HG03097 (cell line): ENCODE results near the gene DNAH6.

ENCODE experiments used
- ATAC-seq: cut with Tn5 transposase; IDR thresholded peaks from one replicate; pipeline ENCODE4 v1.9.1; 2021; ENCODE audit not compliant: unreplicated experiment, low FRiP score

DNAH6 gene

GRCh38 chr2:84678214-84678613, 161.9 kb downstream of the DNAH6 start:
- ATAC-seq, result no peak

- no peak for ATAC-seq
Observed at GRCh38 chr2:84686783-84687476, 170.6 kb downstream of the DNAH6 start.

GRCh38 chr2:84687498-84688149, 171.3 kb downstream of the DNAH6 start:
- no peak for ATAC-seq

- ATAC-seq, result no peak
Observed at GRCh38 chr2:84690225-84690624, 173.9 kb downstream of the DNAH6 start.

- ATAC-seq, result no peak
Observed at GRCh38 chr2:84694088-84694622, 177.9 kb downstream of the DNAH6 start.

GRCh38 chr2:84697895-84698294, 181.6 kb downstream of the DNAH6 start:
- no peak for ATAC-seq

GRCh38 chr2:84700006-84700405, 183.7 kb downstream of the DNAH6 start:
- ATAC-seq, result no peak

GRCh38 chr2:84701880-84702279, 185.6 kb downstream of the DNAH6 start:
- no peak for ATAC-seq

GRCh38 chr2:84702941-84703340, 186.6 kb downstream of the DNAH6 start:
- ATAC-seq, result no peak

GRCh38 chr2:84703831-84704230, 187.5 kb downstream of the DNAH6 start:
- ATAC-seq, result no peak

GRCh38 chr2:84704505-84705244, 188.4 kb downstream of the DNAH6 start:
- no peak for ATAC-seq

GRCh38 chr2:84705858-84706257, 189.6 kb downstream of the DNAH6 start:
- no peak for ATAC-seq

GRCh38 chr2:84708442-84708841, 192.1 kb downstream of the DNAH6 start:
- ATAC-seq, result no peak

GRCh38 chr2:84711651-84712050, 195.4 kb downstream of the DNAH6 start:
- ATAC-seq, result no peak

GRCh38 chr2:84713441-84713840, 197.1 kb downstream of the DNAH6 start:
- ATAC-seq, result no peak

GRCh38 chr2:84716564-84716963, 200.3 kb downstream of the DNAH6 start:
- ATAC-seq, result no peak

GRCh38 chr2:84717302-84717701, 201.0 kb downstream of the DNAH6 start:
- no peak for ATAC-seq

- ATAC-seq, result no peak
Observed at GRCh38 chr2:84719434-84719833, 203.1 kb downstream of the DNAH6 start.

GRCh38 chr2:84723831-84724230, 207.5 kb downstream of the DNAH6 start:
- no peak for ATAC-seq

- ATAC-seq, result no peak
Observed at GRCh38 chr2:84725717-84726116, 209.4 kb downstream of the DNAH6 start.

- ATAC-seq, result no peak
Observed at GRCh38 chr2:84727315-84727714, 211.0 kb downstream of the DNAH6 start.
